NCI-H2196 treated with DMSO at 0.1 percent for 48 hours (cell line): ENCODE results near the gene E2F2.
A peak's percentile ranks its signal among the peaks of the same experiment; 100 is the strongest.
"Not testable (repeated sequence)": the region's sequence is repeated elsewhere in the genome, so short reads cannot be mapped to it uniquely, and the experiment has no call there.

Experiments
- DNase-seq: peaks from one replicate; lab custom pipeline; 2025; ENCODE audit not compliant: unreplicated experiment; lab: John Stamatoyannopoulos, UW

Gene E2F2

DNA sequence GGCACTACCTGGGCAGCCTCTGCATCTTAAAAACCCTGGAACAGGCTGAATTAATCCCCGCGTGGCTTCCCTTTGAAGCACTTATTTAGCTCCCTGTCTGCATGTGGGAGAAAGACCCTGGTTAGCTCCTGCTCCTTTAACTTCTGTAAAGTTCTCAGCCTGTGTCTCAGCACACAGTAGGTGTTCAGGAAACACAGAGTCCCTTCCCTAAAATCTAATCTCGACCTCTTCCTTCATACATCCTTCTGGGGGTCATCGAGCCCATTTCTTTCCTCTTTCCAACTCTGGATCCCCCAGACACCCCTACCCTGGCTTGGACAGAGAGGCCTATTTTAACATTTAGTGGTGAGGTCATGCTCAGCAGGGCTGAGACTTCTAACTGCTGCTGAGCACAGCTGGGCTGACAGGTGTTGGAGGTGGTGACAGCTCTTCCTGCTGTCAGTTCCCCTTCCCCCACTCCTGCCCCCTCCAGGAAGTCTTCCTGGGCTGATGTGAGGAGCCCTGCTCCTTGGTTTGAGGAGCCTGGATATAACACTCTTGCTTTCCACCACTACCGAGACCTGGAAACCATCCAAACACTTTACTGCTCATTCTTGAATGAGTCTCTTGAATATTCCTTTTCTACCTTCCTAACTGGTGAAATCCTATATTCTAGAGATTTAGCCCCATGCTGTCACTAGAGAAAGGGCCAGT lies 5.3 kb downstream of the E2F2 start:
- DNase-seq = no peak

- DNase-seq = peak; percentile 25
Observed at GRCh38 chr1:23524716-23525401, 6.2 kb downstream of the E2F2 start.

DNA sequence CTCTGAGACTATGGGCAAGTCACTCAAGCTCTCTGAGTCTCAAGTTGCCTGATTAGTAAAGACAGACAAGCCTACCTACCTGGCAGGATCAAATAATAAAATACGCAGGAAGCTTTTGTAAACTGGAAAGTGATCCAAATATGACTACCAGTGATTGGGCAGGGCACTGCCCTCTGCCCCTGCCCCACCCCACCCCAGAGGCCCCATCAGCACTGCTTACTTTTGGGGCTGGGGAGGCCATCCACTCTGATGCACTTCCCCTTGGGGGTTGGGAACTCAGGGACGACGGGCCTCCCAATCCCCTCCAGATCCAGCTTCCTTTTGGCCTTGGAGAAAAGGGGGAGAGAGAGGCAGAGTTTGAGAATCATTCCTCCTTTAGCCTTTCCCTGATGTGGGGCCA lies 6.9 kb downstream of the E2F2 start:
- no peak for DNase-seq

DNA sequence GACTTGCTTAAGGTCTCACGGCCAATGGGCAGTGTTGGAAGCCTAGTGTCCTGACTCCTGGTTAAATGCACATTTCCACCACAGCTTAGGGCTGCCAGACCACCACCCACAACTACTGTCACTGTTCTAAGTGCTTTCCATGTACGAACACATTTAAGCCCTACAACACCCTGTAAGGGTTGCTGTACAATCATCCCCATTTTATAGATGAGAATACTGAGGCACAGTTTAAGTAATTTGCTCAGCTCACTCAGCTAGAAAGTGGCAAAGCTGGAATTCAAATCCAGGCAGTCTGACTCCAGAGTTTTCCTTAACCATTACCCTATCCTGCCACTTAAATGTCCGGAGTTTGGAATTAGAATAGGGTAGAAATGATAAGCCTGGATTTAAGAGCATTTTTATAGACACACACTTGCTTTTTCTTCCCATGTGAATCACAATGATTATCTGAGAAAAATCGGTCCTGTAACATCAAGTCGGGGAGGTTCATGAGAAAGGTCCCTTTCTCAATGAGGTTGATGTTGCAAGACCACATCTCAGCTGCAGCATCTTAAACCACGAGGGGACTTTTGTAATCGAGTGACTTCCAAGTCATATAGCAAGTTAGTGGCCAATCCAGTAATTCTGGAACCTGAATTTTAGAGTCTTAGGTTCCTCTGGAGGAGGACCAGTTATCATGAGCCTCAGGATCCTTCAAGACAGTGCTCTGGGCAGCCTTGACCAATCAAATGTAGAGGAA lies 8.6 kb downstream of the E2F2 start:
- no peak for DNase-seq

- DNase-seq = no peak
Observed at GRCh38 chr1:23521588-23521987, 9.4 kb downstream of the E2F2 start.

DNA sequence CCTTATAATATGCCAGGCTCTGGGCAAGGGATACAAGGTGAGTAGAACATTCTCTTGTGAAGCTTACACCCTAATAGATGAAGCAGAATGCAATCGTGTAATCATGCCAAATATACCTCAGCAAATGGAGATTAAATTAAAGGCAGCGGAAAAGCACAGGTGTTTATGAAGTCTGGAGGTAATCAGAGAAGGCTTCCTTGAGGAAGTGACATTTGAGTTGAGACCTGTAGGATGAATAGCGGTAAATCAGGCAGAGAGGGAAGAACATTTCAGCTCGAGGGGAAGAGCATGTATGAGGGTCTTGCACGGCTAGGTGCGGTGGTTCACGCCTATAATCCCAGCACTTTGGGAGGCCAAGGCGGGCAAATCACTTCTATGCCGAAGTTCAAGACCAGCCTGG lies 13.5 kb downstream of the E2F2 start:
- DNase-seq = no peak

DNA sequence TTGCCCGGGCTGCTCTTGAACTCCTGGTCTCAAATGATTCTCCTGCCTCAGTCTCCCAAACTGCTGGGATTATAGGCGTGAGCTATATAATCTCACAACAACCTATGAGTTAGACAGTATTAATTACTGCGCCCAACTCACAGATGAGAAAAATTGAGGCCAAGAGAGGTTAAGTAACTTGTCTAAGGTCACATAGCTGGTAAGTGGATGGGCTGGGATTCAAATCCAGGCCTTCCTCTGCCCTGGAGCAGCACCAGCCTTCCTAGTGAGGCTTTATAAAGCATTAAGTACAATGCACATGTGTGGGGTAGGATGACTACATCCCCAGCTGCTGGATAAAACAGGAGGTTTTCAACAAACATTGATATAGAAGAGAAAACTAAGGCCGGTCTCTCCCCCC lies 15.1 kb downstream of the E2F2 start:
- no peak for DNase-seq

DNA sequence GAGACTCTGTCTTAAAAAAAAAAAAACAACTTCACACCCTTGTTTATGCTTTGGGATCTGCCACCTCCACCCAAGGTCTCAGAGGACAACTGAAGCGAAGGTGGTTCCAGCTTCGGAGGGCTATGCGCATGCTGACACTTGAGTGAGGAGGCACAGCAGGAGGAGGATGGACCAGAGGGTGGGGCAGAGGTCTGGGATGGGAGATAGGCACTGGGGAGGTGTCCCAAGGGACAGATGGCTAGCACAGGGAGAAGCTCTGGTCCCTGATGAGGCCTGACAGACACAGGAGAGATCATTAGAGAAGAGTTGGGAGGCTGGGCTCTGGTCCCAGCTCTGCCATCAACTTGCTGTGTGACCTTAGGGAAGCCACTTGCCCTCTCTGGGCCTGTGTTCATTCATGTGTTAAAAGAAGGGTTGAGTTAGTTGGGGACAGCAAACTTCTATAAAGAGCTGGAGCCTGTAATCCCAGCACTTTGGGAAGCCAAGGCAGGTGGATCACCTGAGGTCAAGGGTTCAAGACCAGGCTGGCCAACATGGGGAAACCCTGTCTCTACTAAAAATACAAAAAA lies 16.8 kb downstream of the E2F2 start:
- no peak for DNase-seq

- DNase-seq = no peak
Observed at GRCh38 chr1:23509896-23510295, 21.1 kb downstream of the E2F2 start.

GRCh38 chr1:23506376-23507107 lies 24.5 kb downstream of the E2F2 start:
- no peak for DNase-seq

DNA sequence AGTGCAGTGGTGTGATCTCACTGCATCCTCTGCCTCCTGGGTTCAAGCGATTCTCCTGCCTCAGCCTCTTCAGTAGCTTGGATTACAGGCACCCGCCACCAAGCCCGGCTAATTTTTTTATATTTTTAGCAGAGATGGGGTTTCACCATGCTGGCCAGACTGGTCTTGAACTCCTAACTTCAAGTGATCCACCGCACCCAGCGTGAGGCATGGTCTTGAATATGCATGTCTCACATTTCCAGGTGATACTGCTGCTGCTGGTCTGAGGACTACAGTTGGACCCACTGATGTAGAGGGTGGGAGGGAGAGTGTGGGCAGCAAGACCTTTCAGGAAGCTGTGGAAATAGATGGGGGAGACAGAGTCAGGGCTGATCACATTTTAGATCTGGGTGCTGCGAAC lies 25.2 kb downstream of the E2F2 start:
- no peak for DNase-seq

GRCh38 chr1:23504156-23504555 lies 26.9 kb downstream of the E2F2 start:
- not testable (repeated sequence) for DNase-seq

- DNase-seq = no peak
Observed at GRCh38 chr1:23502951-23503350, 28.1 kb downstream of the E2F2 start.

GRCh38 chr1:23500466-23500865 lies 30.6 kb downstream of the E2F2 start:
- DNase-seq = peak; percentile 16

DNA sequence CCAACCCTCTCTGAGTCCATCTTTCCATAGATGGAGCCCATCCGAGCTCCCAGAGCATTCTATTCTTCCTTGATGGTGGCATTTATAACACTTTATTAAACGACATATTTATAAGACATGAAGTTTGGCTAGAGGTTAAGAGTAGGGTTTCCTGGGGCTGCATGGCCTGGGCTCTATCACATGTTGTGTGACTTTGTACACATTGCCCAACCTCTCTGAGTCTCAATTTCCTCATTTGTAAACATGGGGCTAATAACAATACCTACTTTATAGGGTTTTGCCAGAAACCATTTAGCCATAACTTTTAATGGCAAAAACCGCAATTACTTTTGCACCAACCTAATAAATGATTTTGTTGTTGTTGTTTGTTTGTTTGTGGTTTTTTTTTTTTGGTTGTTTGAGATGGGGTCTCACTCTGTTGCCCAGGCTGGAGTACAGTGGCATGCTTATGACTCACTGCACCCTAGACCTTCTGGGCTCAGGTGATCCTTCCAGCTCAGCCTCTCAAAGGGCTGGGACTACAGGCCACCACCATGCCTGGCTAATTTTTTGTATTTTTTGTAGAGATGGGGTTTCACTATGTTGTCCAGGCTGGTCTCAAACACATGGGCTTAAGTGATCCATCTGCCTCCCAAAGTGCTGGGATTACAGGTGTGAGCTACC lies 33.1 kb downstream of the E2F2 start:
- DNase-seq = no peak

- DNase-seq = no peak
Observed at GRCh38 chr1:23496490-23497181, 34.4 kb downstream of the E2F2 start.

GRCh38 chr1:23494836-23495235 lies 36.2 kb downstream of the E2F2 start:
- not testable (repeated sequence) for DNase-seq

GRCh38 chr1:23492776-23493175 lies 38.3 kb downstream of the E2F2 start:
- DNase-seq = not testable (repeated sequence)

DNA sequence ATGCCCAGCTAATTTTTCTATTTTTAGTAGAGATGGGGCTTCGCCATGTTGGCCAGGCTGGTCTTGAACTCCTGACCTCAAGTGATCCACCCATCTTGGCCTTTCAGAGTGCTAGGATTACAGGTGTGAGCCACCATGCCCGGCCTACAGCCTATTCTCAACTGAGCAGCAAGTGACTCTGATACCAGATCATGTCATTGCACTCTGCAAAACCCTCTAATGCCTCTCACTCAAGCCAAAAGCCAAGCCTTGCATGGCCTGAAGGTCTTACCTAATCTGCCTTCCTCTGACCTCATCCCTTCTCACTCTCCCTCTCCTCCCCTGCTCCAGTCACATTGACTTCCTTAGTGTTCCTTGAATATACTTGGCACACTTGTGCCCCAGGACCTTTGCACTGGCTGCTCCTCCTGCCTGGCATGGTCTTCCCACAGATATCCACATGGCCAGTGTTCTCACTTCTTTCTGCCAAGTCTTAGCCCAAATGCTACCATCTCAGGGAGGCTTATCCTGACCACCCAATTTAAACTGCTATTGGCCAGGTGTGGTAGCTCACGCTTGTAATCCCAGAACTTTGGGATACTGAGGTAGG lies 38.8 kb downstream of the E2F2 start:
- no peak for DNase-seq

DNA sequence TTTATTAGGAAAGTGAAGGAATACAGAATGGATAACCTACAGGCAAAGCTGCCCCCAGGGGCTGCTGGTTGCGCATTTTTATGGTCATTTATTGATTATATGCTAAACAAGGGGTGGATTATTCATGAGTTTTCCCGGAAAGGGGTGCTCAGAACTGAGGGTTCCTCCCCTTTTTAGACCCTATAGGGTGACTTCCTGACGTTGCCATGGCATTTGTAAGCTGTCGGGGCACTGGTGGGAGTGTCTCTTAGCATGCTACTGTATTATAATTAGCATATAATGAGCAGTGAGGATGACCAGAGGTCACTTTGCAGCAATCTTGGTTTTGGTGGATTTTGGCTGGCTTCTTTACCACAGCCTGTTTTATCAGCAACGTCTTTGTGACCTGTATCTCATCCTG lies 41.2 kb downstream of the E2F2 start:
- no peak for DNase-seq
